HEK293 (cell line): Measurements from ENCODE around the gene COX19.

Source experiments
- CTCF ChIA-PET: fragments of 350-600 bp; formaldehyde crosslinking; extraction: SDS; loops from one replicate; lab custom pipeline; 2021; ENCODE audit warnings: antibody characterized with exemption; lab: Yijun Ruan, JAX
- POLR2A ChIA-PET: fragments of 300-600 bp; formaldehyde crosslinking; extraction: SDS; loops from one replicate; lab custom pipeline; 2020; ENCODE audit warnings: antibody characterized with exemption, inconsistent platforms; lab: Yijun Ruan, JAX
- H3K27ac ChIP-seq: fragments of 200-500 bp; sonication (Bioruptor generic); 2 replicates; pipeline ENCODE4 v1.5.1; 2014; ENCODE audit warnings: low read depth, low read length, control low read depth, inconsistent platforms; ENCODE audit errors: extremely low read depth
- H3K36me3 ChIP-seq, 2 experiments: fragments of 200-500 bp in 1 of 2; sonication (Bioruptor generic) in 1 of 2; 1 replicate in 1 of 2; 2 replicates in 1 of 2; pipeline ENCODE4 v1.5.1; 2014 to 2017; ENCODE audit warnings: inconsistent platforms in 2 of 2, low read length in 2 of 2; ENCODE audit not compliant: control insufficient read depth in 2 of 2, insufficient read depth in 1 of 2
- H3K4me1 ChIP-seq: fragments of 200-500 bp; sonication (Bioruptor generic); 2 replicates; pipeline ENCODE4 v1.5.1; 2014; ENCODE audit warnings: mild to moderate bottlenecking, low read length, inconsistent platforms; ENCODE audit not compliant: control insufficient read depth, insufficient read depth
- H3K4me3 ChIP-seq: 2 replicates; pipeline ENCODE4 v1.5.1; 2011; ENCODE audit warnings: low read depth, mild to moderate bottlenecking, control low read depth, low read length, moderate library complexity
- H3K9me3 ChIP-seq: fragments of 200-500 bp; sonication (Bioruptor generic); 2 replicates; pipeline ENCODE4 v1.5.1; 2014; ENCODE audit warnings: low read depth, low read length, inconsistent platforms; ENCODE audit not compliant: control insufficient read depth, insufficient read depth
- GLIS1 ChIP-seq: fragments of 450-650 bp; formaldehyde crosslinking; IDR thresholded peaks from 2 replicates; pipeline ENCODE4 v1.5.1; 2016; ENCODE audit warnings: missing biosample characterization, missing genetic modification characterization
- HOXD13 ChIP-seq: sonication (generic); formaldehyde crosslinking; IDR thresholded peaks from 2 replicates; pipeline ENCODE4 v1.8.0; 2022; ENCODE audit warnings: missing genetic modification reagents, borderline replicate concordance
- KLF7 ChIP-seq: fragments of 450-650 bp; formaldehyde crosslinking; IDR thresholded peaks from 2 replicates; pipeline ENCODE4 v1.5.1; 2016; ENCODE audit warnings: missing biosample characterization, missing genetic modification characterization, borderline replicate concordance
- SCRT2 ChIP-seq: fragments of 450-650 bp; formaldehyde crosslinking; IDR thresholded peaks from 2 replicates; pipeline ENCODE4 v1.5.1; 2016; ENCODE audit warnings: missing biosample characterization, missing genetic modification characterization
- ZBTB1 ChIP-seq: fragments of 450-650 bp; formaldehyde crosslinking; IDR thresholded peaks from 2 replicates; pipeline ENCODE4 v1.5.1; 2016; ENCODE audit warnings: missing biosample characterization, missing genetic modification characterization
- ZBTB17 ChIP-seq: fragments of 450-650 bp; formaldehyde crosslinking; IDR thresholded peaks from 2 replicates; pipeline ENCODE4 v1.5.1; 2016; ENCODE audit warnings: missing biosample characterization, missing genetic modification characterization
- ZNF132 ChIP-seq: fragments of 450-650 bp; formaldehyde crosslinking; IDR thresholded peaks from 2 replicates; pipeline ENCODE4 v1.5.1; 2017; ENCODE audit warnings: missing biosample characterization, missing genetic modification characterization, borderline replicate concordance
- ZNF175 ChIP-seq: fragments of 450-650 bp; formaldehyde crosslinking; IDR thresholded peaks from 2 replicates; pipeline ENCODE4 v1.5.1; 2016; ENCODE audit warnings: missing biosample characterization, missing genetic modification characterization
- ZNF2 ChIP-seq: fragments of 450-650 bp; formaldehyde crosslinking; IDR thresholded peaks from 2 replicates; pipeline ENCODE4 v1.5.1; 2016; ENCODE audit warnings: missing biosample characterization, missing genetic modification characterization
- ZNF202 ChIP-seq: fragments of 450-650 bp; formaldehyde crosslinking; IDR thresholded peaks from 2 replicates; pipeline ENCODE4 v1.5.1; 2016; ENCODE audit warnings: missing biosample characterization, missing genetic modification characterization, borderline replicate concordance
- ZNF214 ChIP-seq: fragments of 450-650 bp; formaldehyde crosslinking; IDR thresholded peaks from 2 replicates; pipeline ENCODE4 v1.5.1; 2017; ENCODE audit warnings: missing biosample characterization, mild to moderate bottlenecking, missing genetic modification characterization, borderline replicate concordance
- ZNF223 ChIP-seq: fragments of 450-650 bp; formaldehyde crosslinking; IDR thresholded peaks from 2 replicates; pipeline ENCODE4 v1.5.1; 2016; ENCODE audit warnings: missing biosample characterization, missing genetic modification characterization
- ZNF354C ChIP-seq: fragments of 450-650 bp; formaldehyde crosslinking; IDR thresholded peaks from 2 replicates; pipeline ENCODE4 v1.5.1; 2016; ENCODE audit warnings: missing biosample characterization, missing genetic modification characterization, low read depth, borderline replicate concordance
- ZNF416 ChIP-seq: fragments of 450-650 bp; formaldehyde crosslinking; IDR thresholded peaks from 2 replicates; pipeline ENCODE4 v1.5.1; 2016; ENCODE audit warnings: missing biosample characterization, missing genetic modification characterization
- ZNF501 ChIP-seq: fragments of 450-650 bp; formaldehyde crosslinking; IDR thresholded peaks from 2 replicates; pipeline ENCODE4 v1.5.1; 2016; ENCODE audit warnings: missing biosample characterization, missing genetic modification characterization
- ZNF529 ChIP-seq: fragments of 450-650 bp; formaldehyde crosslinking; IDR thresholded peaks from 2 replicates; pipeline ENCODE4 v1.5.1; 2017; ENCODE audit warnings: missing genetic modification characterization, missing biosample characterization; ENCODE audit not compliant: insufficient replicate concordance
- ZNF571 ChIP-seq: fragments of 450-650 bp; formaldehyde crosslinking; IDR thresholded peaks from 2 replicates; pipeline ENCODE4 v1.5.0; 2017; ENCODE audit warnings: missing biosample characterization, missing genetic modification characterization
- ZNF624 ChIP-seq: fragments of 450-650 bp; formaldehyde crosslinking; IDR thresholded peaks from 2 replicates; pipeline ENCODE4 v1.5.1; 2017; ENCODE audit warnings: missing biosample characterization, missing genetic modification characterization
- ZNF626 ChIP-seq: fragments of 450-650 bp; sonication (Bioruptor Pico); formaldehyde crosslinking; IDR thresholded peaks from 2 replicates; pipeline ENCODE4 v1.5.1; 2018; ENCODE audit warnings: missing biosample characterization, missing genetic modification characterization, inconsistent platforms
- ZNF76 ChIP-seq: fragments of 450-650 bp; formaldehyde crosslinking; IDR thresholded peaks from 2 replicates; pipeline ENCODE4; 2016; ENCODE audit warnings: low read depth, missing biosample characterization, missing genetic modification characterization, borderline replicate concordance
- ZNF776 ChIP-seq: fragments of 450-650 bp; formaldehyde crosslinking; IDR thresholded peaks from 2 replicates; pipeline ENCODE4 v1.5.0; 2017; ENCODE audit warnings: missing biosample characterization, missing genetic modification characterization, borderline replicate concordance
- ZNF792 ChIP-seq: fragments of 450-650 bp; formaldehyde crosslinking; IDR thresholded peaks from 2 replicates; pipeline ENCODE4 v1.5.1; 2016; ENCODE audit warnings: missing biosample characterization, missing genetic modification characterization
- TF ChIP-seq, protein P1 (sequence below): fragments of 450-650 bp; formaldehyde crosslinking; IDR thresholded peaks from 2 replicates; pipeline ENCODE4 v1.5.1; 2017; ENCODE audit warnings: missing biosample characterization, missing genetic modification characterization
- TF ChIP-seq, protein P2 (sequence below): fragments of 450-650 bp; formaldehyde crosslinking; IDR thresholded peaks from 2 replicates; pipeline ENCODE4 v1.5.1; 2016; ENCODE audit warnings: missing biosample characterization, missing genetic modification characterization
- TF ChIP-seq, protein P3 (sequence below): fragments of 450-650 bp; formaldehyde crosslinking; IDR thresholded peaks from 2 replicates; pipeline ENCODE4 v1.5.1; 2016; ENCODE audit warnings: missing biosample characterization, missing genetic modification characterization, borderline replicate concordance

COX19 gene

DNA sequence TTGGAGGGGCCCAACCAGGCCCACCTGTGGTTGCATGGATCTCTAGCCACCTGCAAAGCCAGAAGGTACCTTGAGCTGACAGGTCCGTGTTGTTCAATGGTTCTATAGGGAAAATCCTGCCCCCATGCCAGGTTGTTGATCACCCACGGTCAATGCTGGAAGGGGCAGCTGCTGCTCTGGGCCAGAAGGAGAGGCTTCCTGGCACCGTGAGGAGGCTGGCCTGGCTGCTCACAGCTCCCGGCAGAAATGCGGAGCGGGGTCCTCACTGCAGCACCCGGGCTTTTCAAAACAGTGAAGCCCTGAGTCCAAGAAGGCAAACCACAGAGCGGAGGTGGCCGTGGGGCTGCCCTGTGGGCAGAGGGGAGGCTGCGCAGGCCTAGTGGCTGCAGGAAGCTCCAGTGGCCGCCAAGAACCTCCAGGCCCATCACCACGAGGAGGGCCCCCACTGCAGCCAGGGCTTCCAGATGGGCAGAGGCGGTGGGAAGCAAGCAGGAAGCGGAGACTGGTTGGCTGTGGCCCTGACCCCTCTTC, 44.0 kb upstream of the COX19 start:
- no peak overlapping the region for H3K27ac ChIP-seq
- ChIA-PET CTCF (interaction anchor here (0.6 kb wide), 1 partner anchor 14 kb away, joined by 3 read pairs; no protein-coding TSS in a partner anchor), POLR2A (no interaction called here)
- TF ChIP-seq SCRT2, result no peak
- TF ChIP-seq ZNF624 (tag by site-specific recombination), result no peak
- TF ChIP-seq ZNF354C (tag by site-specific recombination), result no peak
- TF ChIP-seq ZNF792 (tag by site-specific recombination), result no peak
- TF ChIP-seq, protein P1, sequence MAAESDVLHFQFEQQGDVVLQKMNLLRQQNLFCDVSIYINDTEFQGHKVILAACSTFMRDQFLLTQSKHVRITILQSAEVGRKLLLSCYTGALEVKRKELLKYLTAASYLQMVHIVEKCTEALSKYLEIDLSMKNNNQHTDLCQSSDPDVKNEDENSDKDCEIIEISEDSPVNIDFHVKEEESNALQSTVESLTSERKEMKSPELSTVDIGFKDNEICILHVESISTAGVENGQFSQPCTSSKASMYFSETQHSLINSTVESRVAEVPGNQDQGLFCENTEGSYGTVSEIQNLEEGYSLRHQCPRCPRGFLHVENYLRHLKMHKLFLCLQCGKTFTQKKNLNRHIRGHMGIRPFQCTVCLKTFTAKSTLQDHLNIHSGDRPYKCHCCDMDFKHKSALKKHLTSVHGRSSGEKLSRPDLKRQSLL (tag by site-specific recombination), result no peak
- no peak for TF ChIP-seq GLIS1 (tag by site-specific recombination)
- no peak for TF ChIP-seq ZNF571 (tag by site-specific recombination)
- no peak for TF ChIP-seq ZNF416
- no peak for TF ChIP-seq ZBTB1 (tag by site-specific recombination)
- no peak for TF ChIP-seq ZNF776 (tag by site-specific recombination)
- H3K4me1 ChIP-seq, result no peaks in the 10 kb centered on the region
- H3K4me3 ChIP-seq, result no peak overlapping the region
- H3K9me3 ChIP-seq, result no peaks in the 10 kb centered on the region
- no peaks in the 10 kb centered on the region for H3K36me3 ChIP-seq

DNA sequence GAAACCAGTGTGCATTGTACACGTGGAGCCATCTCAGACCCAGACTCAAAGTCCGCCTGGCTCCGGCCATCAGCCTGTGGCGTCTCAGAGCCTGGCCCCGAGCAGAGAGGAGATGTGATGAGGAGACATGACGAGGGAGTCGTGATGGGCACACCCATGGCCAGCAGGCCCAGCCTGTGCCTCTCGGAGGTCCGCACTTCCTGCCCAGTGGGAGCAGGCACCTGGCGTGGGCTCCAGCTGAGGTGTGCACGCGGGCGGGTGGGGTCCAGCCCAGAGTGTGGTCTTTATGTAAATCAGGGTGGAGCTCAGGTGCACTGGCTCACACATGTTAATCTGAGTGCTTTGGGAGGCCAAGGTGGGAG, 43.0 kb upstream of the COX19 start:
- CTCF ChIA-PET, result interaction anchor here (1.3 to 1.7 kb wide), 2 partner anchors 25 to 47 kb away, joined by 3 to 6 read pairs; no protein-coding TSS in a partner anchor
- no peak overlapping the region for H3K4me3 ChIP-seq
- no peaks in the 10 kb centered on the region for H3K36me3 ChIP-seq
- H3K9me3 ChIP-seq, result no peaks in the 10 kb centered on the region
- H3K27ac ChIP-seq, result no peak overlapping the region
- no peaks in the 10 kb centered on the region for H3K4me1 ChIP-seq
- POLR2A ChIA-PET, result no interaction called here
- TF ChIP-seq ZNF132, result no peak
- TF ChIP-seq ZNF214, result no peak
- TF ChIP-seq ZNF202 (tag by site-specific recombination), result no peak
- no peak for TF ChIP-seq ZBTB17 (tag by site-specific recombination)
- TF ChIP-seq, protein P1 (tag by site-specific recombination), result no peak
- TF ChIP-seq, protein P2, sequence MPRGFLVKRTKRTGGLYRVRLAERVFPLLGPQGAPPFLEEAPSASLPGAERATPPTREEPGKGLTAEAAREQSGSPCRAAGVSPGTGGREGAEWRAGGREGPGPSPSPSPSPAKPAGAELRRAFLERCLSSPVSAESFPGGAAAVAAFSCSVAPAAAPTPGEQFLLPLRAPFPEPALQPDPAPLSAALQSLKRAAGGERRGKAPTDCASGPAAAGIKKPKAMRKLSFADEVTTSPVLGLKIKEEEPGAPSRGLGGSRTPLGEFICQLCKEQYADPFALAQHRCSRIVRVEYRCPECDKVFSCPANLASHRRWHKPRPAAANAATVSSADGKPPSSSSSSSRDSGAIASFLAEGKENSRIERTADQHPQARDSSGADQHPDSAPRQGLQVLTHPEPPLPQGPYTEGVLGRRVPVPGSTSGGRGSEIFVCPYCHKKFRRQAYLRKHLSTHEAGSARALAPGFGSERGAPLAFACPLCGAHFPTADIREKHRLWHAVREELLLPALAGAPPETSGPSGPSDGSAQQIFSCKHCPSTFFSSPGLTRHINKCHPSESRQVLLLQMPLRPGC (tag by site-specific recombination), result no peak
- TF ChIP-seq KLF7 (tag by site-specific recombination), result no peak
- no peak for TF ChIP-seq ZNF223
- no peak for TF ChIP-seq ZNF76 (tag by site-specific recombination)
- no peak for TF ChIP-seq HOXD13 (CRISPR knock-in tag)
- TF ChIP-seq, protein P3, sequence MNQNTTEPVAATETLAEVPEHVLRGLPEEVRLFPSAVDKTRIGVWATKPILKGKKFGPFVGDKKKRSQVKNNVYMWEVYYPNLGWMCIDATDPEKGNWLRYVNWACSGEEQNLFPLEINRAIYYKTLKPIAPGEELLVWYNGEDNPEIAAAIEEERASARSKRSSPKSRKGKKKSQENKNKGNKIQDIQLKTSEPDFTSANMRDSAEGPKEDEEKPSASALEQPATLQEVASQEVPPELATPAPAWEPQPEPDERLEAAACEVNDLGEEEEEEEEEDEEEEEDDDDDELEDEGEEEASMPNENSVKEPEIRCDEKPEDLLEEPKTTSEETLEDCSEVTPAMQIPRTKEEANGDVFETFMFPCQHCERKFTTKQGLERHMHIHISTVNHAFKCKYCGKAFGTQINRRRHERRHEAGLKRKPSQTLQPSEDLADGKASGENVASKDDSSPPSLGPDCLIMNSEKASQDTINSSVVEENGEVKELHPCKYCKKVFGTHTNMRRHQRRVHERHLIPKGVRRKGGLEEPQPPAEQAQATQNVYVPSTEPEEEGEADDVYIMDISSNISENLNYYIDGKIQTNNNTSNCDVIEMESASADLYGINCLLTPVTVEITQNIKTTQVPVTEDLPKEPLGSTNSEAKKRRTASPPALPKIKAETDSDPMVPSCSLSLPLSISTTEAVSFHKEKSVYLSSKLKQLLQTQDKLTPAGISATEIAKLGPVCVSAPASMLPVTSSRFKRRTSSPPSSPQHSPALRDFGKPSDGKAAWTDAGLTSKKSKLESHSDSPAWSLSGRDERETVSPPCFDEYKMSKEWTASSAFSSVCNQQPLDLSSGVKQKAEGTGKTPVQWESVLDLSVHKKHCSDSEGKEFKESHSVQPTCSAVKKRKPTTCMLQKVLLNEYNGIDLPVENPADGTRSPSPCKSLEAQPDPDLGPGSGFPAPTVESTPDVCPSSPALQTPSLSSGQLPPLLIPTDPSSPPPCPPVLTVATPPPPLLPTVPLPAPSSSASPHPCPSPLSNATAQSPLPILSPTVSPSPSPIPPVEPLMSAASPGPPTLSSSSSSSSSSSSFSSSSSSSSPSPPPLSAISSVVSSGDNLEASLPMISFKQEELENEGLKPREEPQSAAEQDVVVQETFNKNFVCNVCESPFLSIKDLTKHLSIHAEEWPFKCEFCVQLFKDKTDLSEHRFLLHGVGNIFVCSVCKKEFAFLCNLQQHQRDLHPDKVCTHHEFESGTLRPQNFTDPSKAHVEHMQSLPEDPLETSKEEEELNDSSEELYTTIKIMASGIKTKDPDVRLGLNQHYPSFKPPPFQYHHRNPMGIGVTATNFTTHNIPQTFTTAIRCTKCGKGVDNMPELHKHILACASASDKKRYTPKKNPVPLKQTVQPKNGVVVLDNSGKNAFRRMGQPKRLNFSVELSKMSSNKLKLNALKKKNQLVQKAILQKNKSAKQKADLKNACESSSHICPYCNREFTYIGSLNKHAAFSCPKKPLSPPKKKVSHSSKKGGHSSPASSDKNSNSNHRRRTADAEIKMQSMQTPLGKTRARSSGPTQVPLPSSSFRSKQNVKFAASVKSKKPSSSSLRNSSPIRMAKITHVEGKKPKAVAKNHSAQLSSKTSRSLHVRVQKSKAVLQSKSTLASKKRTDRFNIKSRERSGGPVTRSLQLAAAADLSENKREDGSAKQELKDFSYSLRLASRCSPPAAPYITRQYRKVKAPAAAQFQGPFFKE (tag by site-specific recombination), result no peak
- TF ChIP-seq ZNF501 (tag by site-specific recombination), result no peak
- TF ChIP-seq ZNF2 (tag by site-specific recombination), result no peak
- no peak for TF ChIP-seq ZNF571 (tag by site-specific recombination)
- no peak for TF ChIP-seq ZNF529 (tag by site-specific recombination)
- no peak for TF ChIP-seq ZNF626 (tag by site-specific recombination)
- TF ChIP-seq ZNF175 (tag by site-specific recombination), result no peak
